ENCODE data around the gene MAPKAP1.
"Not testable (repeated sequence)": the region's sequence is repeated elsewhere in the genome, so short reads cannot be mapped to it uniquely, and the experiment has no call there.

MAPKAP1 gene

DNA sequence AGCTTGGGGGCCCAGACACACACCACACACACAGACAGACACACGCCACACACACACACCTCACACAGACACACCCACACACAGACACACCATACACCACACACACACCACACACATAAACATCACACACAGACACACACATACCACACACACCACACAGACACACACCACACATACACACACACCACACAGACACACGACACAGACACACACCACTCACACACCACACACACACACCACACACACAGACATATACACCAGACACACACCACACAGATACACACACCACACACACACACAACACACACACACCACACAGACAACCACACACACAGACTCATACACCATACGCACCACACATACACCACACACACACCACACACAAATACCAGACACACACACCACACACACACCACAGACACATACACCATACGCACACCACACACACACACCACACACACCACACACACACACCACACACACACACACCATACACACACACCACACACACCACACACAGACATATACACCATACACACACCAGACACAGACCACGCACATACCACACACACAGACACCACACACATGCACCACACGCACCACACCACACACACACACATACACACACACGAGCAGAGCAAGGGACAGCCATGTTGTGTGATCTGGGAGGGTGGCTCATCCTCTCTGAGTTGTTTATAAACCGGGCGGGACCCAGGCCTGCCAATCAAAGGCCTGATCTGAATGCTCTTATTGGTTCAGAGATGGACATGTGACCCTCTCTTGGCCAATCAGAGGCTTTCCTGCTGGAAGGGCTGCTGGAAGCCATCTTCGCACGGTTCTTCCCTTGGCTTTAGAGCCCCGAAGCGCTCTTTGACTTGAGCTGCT lies 297.1 kb downstream of the MAPKAP1 start:
- DNase-seq (ENCODE audit: low spot score), result peak; percentile 82

DNA sequence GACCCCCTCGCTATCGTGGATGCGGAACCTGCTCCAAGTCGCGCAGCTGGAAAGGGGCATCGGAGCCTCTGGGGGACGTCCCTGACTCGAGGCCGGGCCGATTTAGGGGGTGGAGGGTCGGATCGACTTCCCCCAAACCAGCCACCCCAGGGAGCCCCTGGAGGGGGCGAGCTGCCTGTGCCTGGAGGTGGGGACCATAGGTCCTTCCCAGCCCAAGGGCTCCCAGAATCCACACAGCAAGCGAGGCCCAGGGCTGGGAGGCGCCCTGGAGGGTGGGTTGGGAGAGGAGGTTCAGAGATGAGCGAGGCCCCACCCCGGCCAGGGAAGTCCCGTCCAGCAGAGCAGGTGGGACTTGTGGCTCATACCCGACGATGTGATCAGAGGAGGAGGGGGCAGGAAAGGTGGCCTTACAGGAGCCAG lies 297.8 kb downstream of the MAPKAP1 start:
- no peak for DNase-seq (ENCODE audit: low spot score)

DNA sequence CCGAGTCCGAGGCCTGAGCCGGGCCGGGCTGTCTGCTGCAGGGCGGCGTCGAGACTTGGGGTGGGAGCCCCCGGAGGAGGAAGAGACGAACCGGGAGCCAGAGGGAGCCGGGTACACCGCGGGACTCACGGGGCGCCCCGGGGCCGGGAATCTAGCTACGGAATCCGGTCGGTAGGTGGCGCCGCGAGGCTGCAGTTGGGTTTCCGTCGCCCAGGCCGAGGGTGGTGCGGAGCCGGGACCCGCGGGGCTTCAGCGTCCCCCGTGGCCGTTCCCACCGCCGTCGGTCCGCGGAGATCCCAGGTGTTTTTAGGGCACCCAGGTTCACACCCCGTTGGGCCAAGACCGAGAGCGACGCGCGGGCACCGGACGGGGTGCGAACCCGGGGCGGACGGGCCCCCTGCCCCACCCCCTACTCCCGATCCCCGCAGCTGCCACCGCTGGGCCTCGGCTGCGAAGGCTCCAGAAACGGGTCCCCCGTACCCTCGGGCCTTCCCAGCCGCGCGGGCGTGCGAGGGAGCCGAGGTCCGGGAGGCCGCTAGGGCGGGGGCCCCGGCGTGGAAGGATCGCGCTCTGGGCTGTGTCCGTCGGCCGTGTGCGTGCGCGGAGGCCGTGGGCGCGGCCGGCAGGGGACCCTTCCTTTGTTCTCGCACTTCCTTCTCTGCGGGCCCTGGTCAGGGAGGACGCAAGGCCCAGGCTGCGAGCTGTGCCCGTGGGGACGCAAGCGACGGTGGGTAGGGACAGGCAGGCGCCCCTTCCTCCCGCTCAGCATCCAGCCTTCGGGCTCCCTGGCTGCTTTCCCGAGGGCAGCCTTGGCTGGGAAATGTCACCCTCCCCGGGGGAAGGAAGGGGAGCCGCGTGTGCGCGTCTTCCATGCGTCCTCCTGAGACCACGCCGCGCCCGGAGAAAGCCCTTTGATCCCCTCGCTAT lies 298.8 kb downstream of the MAPKAP1 start:
- DNase-seq (ENCODE audit: low spot score), result peak; percentile 98

DNA sequence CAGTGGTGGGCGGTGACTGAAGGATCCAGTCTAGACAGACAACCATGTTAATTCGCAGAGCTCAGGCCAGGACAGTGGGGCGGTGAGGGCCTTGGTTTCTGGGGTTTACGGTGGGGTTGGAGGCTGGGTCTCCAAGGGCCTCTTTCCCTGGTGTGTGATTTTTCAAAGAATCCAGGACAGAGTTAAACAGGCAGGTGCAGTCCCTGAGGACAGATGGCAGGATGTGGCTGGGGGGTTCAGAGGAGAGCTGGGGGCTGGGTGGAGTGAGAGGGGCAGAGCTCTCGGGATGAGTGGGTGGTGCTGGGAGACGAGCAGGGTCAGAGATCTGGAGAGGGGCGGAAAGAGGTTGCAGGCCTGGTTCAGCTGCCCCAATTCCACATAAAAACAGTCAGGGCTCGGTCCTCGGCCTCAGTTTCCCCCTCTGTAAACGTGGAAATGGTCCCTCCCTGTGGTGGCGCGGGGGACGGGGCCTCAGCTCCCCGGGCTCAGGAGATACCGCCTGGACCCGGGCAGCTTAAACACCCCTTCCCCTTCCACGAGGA lies 299.5 kb downstream of the MAPKAP1 start:
- no peak for DNase-seq (ENCODE audit: low spot score)

DNA sequence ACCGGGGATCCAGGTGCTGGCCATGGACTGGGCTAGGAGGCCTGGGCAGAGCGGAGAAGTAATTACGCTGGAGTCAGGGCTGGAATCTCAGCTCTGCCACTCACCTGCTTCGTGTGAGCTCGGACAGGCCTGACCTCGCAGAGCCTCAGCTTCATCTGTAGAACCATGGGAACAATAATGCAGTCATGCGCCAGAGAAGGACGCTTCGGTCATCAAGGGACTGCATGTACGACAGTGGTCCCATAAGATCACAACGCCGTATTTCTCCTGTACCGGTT lies 300.3 kb downstream of the MAPKAP1 start:
- DNase-seq (ENCODE audit: low spot score), result no peak

DNA sequence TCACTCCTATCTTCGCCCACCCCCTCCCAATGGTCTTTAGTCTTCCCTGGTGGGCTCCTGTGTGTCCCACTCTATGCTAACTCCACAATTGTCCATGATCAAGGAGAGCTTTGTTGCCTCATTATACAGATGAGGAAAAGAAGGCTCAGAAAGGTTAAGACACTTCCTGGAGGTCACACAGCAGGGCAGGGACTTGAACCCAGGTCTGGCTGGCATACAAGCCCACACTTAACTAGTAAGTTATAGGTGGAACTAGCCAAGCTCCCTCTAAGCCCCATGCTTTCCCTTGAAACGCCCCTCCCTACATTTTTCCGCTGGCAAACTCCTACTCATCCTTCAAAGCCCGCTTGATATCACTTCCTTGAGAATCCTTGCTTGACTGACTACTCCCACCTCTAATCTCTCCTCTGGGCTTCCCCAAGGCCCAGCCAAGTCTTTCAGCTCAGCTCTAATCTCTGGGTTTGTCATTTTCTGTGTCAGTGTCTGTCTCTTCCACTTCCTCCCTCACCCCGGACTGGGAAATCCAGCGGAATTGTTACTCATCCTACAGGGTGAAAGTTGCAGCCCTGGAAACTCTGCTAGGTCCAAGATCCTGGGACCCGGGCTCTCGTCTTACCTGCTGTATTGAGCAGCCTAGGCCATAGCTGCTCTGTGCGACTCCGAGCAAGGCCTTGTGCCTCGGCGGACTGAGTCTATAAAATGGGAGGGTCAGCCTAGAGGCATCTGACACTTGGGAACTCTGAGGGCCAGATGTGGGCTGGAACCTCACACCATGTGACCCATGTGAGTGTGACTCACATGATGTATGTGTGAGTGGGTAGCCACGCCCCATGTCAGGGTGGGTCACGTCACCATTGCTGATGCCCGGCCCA lies 300.8 kb downstream of the MAPKAP1 start:
- no peak for DNase-seq (ENCODE audit: low spot score)

DNA sequence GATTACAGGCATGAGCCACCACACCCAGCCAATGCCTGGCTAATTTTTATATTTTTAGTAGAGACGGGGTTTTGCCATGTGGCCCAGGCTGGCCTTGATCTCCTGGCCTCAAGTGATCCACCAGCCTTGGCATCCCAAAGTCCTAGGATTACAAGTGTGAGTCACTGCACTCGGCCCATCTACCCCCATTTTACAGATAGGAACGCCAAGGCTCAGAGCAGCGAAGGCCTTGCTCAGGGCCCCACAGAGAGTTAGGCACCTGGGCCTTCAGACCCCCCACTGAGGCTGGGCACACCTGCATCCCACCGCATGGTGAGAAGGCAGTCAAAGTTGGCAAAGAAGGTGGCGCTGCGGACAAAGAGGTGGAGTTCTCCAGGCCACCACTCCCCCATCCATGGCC lies 302.3 kb downstream of the MAPKAP1 start:
- DNase-seq (ENCODE audit: low spot score), result no peak

DNA sequence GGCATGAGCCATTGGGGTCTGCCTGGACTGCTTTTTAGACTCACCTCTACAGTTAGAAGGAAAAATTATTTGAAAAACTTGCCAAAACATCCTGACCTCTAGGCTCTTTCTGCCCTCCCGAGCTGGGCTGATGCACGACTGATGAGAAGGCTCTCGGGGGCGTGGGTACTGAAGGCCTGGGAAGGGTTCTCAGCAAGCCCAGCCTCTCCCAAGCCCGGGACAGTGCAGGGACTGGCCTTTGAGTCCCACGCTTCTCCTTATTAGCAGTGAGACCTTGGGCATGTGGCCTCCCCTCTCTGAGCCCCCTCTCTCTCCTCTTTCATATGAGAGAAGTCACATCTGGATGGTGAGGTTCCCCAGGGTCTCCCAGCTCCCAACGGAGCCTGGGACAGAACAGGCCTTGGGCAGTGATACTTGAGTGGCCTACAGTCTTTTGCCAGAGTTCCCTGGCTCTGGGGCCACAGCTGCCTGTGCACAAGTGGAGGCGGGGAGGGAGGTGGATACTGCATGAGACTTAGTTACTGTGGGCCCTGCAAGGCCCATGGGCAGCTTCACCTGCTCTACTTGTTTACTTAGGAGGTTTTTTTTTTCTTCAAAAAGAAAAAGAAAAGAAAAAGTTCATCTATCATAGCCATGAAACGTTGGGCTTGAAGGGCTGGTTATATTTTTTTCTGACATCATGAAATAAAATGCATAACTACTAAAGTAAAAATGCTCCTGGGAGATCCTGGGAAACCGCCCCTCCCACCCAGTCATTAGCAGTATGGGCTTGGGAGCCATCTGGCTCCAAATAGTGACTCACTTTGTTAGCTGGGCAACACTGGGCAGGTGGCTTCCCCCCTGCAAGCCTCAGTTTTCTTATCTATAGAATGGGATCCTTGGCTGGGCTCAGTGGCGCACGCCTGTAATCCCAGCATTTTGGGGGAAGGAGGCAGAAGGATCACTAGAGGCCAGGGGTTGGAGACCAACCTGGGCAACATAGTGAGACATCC lies 306.0 kb downstream of the MAPKAP1 start:
- no peak for DNase-seq (ENCODE audit: low spot score)

DNA sequence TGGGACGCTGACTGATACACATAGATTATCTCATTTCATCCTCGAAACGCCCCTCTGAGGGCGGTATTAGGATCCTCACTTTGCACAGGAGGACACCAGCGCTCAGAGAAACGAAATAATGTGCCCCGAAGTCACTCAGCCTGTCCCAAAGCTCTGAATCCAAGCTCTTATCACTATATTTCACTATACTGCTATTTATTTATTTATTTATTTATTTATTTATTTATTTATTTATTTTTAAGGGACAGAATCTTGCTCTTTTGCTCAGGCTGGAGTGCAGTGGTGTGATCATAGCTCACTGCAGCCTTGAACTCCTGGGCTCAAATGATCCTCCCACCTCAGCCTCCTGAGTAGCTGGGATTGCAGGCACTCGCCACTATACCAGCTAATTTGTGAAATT lies 306.8 kb downstream of the MAPKAP1 start:
- DNase-seq (ENCODE audit: low spot score), result not testable (repeated sequence)

DNA sequence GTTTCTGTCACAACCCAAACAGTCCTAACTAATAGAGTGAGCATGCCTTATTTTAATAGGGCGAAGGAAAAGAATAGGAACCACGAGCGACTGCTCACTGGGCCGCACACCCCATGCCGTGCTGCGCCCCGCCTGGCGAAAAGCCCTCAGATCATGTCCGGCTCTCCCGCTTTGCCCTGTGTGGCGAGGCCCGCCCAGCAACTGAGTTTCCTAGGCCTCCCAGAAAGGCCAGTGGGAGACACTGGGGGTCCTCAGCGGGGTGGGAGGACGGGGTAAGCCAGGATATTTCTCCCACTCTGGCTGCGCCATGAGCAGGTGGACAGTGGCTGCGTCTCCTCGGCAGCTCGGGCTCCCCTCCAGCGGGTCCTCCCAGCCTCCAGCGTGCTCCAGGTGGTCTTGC lies 307.3 kb downstream of the MAPKAP1 start:
- no peak for DNase-seq (ENCODE audit: low spot score)

DNA sequence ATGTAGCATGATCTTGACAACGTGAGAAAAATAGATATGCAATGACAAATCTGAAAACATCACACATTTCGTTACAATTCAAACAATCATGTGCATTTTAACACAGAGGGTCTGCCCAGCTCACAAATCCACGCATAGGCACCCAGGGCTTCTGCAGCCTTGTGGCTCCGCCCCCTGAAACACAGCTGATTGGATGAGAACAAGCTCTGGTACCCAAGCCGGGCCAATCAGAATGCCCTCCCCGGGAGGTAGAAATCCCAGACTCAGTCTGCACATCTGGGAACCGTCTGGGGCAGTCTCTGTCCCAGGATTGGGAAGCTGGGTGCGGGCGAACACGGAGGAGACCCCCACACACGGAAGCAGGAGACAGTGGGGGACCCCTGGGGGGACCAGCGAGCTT lies 307.8 kb downstream of the MAPKAP1 start:
- no peak for DNase-seq (ENCODE audit: low spot score)

DNA sequence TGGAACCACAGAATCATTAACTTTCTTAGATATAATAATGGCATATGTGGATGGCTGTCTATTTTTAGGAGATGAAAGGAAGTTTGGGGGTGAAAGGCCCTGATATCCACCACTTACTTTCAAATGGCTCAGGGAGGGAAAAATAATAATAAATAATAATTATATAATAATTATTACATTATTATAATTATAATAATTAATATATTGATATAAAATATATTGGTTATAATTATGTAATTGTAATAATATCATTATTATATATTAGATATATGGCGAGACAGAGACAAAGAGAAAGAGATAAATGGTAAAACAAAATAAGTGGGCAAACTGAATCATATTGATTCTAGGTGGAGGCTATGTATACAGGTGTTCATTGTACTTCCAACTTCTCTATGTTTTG lies 308.8 kb downstream of the MAPKAP1 start:
- DNase-seq (ENCODE audit: low spot score), result no peak

DNA sequence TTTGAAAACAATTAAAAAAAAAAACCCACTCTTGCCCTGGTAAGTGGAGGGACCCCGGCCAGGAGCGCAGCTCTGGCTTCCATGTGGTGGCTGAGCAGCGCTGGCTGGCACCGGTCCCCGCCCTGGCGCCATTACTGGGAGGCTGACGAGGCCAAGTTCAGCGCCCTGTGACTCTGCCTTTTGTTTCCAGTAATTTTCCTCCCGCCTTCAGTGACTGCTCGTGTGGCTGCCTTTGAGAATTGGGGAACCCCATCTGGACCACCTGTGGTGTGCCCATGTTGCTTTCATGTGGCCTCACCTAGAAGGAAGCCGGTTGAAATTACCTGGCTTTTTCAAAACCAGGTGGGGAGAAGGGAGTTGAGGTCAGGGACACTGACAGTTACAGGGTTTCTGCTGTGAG lies 309.3 kb downstream of the MAPKAP1 start:
- no peak for DNase-seq (ENCODE audit: low spot score)

DNA sequence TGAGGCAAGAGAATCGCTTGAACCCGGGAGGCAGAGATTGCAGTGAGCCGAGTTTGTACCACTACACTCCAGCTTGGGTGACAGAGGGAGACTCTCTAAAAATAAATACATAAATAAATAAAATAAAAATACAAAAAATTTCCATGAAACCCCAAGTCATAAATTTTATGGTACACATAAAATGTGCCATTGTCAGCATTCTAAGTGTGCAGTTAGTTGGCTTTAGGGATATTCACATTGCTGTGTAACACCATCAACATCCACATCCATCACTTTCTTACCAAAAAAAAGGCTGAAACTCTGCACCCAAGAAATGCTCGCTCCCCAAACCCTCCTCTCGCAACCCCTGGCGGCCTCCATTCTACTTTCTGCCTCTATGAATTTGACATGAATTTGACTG lies 310.2 kb downstream of the MAPKAP1 start:
- no peak for DNase-seq (ENCODE audit: low spot score)

DNA sequence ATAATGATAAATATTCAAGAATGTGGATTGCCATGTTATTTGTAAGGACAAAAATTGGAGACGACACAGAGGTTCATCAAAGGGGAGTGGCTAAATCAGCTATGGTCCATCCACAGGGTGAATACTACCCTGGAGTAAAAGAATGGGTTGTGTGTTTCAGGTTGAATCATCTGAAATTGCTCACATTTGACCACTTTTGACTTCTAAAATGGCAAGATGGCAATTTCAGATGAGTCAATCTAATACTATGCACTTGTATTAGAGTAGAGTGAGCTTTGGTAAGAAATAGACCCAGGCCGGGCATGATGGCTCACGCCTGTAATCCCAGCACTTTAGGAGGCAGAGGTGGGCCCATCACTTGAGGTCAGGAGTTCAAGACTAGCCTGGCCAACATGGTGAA lies 313.6 kb downstream of the MAPKAP1 start:
- DNase-seq (ENCODE audit: low spot score), result no peak

DNA sequence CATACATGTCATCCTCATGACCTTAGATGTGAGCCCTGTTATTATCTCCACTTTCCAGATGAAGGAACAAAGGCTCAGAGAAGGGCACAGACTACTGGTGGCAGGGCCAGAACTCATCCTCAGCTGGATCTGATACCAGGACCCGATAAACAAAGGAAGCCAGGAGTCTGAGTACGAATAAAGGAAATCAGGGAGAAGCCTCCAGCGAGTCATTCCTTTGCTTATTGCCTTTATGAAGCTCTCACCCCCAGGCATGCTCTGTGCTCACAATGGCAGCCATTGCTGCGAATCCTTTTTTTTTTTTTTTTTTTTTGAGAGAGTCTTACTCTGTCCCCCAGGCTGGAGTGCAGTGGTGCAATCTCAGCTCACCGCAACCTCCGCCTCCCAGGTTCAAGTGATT lies 315.3 kb downstream of the MAPKAP1 start:
- no peak for DNase-seq (ENCODE audit: low spot score)

DNA sequence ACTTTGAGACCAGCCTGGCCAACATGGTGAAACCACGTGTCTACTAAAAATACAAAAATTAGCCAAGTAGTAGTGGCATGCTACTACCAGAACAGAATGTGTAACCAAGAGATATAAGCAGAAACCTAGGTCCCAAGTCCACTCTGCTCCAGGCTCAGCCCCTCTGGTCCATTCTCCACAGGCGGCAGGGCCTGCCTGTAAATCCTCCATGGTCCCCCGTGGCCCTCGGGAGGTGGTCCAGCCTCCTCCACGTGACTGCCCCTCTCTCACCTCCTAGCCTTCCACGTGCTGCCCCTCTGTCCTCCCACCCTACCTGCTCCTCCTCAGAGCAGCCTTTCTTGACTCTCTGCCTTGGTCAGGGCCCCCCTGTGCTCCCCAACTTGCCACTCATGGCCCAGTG lies 318.0 kb downstream of the MAPKAP1 start:
- DNase-seq (ENCODE audit: low spot score), result no peak

DNA sequence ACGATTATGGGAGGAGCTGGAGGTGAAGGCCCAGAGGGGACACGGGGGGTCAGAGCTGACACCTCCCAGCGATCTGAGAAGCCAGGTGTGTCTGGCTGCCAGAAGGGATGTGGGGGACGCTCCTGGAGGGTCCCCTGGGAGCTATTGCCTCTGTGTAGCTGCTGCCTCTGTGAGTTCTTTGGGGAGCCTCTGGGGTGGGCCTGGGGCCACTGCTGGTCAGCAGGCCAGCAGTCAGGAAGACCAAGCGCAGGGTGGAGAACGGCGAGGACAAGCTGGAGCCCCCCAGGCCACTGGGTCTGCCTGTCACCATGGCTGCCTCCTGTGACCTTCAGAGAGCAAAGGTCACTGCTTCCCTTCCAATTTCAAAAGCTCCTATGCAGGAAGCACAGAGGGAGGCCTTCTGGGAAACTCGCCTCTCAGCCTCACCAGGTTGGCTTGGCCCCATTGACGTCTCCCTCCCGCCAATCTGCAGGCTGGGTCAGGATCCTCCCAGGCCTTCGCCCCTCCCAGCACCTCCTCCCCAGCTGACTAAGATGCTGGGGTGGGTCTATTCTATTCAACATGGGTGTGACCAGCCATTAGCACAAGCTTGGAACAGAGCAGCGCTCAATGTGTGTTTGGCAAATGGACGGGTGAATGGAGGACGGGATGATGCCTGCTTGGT lies 319.0 kb downstream of the MAPKAP1 start:
- no peak for DNase-seq (ENCODE audit: low spot score)
